ENCODE results near the gene ZEB1.

DNA sequence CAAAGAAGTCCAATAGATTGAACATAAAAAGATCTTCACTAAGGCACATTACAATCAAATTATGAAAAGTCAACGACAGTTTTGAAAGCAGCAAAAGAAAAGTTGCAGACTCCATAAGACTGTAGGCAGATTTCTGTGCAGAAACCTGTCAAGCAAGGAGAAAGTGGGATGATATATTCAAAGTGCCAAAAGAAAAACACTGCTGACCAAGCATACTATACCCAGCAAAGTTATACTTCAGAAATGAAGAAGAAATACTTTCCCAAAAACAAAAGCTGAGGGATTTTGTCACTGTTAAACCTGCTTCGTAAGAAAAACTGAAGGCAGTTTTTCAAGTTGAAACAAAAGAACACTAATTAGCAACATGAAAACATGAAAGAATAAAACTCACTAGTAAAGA, 145.5 kb downstream of the ZEB1 start:
- TF ChIP-seq, protein P1, sequence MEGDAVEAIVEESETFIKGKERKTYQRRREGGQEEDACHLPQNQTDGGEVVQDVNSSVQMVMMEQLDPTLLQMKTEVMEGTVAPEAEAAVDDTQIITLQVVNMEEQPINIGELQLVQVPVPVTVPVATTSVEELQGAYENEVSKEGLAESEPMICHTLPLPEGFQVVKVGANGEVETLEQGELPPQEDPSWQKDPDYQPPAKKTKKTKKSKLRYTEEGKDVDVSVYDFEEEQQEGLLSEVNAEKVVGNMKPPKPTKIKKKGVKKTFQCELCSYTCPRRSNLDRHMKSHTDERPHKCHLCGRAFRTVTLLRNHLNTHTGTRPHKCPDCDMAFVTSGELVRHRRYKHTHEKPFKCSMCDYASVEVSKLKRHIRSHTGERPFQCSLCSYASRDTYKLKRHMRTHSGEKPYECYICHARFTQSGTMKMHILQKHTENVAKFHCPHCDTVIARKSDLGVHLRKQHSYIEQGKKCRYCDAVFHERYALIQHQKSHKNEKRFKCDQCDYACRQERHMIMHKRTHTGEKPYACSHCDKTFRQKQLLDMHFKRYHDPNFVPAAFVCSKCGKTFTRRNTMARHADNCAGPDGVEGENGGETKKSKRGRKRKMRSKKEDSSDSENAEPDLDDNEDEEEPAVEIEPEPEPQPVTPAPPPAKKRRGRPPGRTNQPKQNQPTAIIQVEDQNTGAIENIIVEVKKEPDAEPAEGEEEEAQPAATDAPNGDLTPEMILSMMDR (IDR thresholded peaks at IDR 0.05) = no peak
- TF ChIP-seq POLR2A (IDR thresholded peaks at IDR 0.05) (no peak), EP300 (IDR thresholded peaks at IDR 0.05; ENCODE audit: low read depth) (no peak)

Data from transverse colon (tissue), 3 donors.